Measurements from ENCODE around the gene EPHX1.

GRCh38 chr1:225852413-225853124 lies 42.6 kb downstream of the EPHX1 start:
- no peak for TF ChIP-seq CTCF (IDR thresholded peaks at IDR 0.05)
- TF ChIP-seq POLR2A (IDR thresholded peaks at IDR 0.05), result no peak

All from Peyer's patch (tissue), 4 donors.